IPS DF 4.7 (cell line): ENCODE data around the gene TMEM114.

ENCODE experiments used
- DNase-seq: peaks from one replicate; pipeline ENCODE4 v3.0.0-alpha.2; 2013; ENCODE audit warnings: low spot score; ENCODE audit errors: extremely low read depth

The TMEM114 gene

DNA sequence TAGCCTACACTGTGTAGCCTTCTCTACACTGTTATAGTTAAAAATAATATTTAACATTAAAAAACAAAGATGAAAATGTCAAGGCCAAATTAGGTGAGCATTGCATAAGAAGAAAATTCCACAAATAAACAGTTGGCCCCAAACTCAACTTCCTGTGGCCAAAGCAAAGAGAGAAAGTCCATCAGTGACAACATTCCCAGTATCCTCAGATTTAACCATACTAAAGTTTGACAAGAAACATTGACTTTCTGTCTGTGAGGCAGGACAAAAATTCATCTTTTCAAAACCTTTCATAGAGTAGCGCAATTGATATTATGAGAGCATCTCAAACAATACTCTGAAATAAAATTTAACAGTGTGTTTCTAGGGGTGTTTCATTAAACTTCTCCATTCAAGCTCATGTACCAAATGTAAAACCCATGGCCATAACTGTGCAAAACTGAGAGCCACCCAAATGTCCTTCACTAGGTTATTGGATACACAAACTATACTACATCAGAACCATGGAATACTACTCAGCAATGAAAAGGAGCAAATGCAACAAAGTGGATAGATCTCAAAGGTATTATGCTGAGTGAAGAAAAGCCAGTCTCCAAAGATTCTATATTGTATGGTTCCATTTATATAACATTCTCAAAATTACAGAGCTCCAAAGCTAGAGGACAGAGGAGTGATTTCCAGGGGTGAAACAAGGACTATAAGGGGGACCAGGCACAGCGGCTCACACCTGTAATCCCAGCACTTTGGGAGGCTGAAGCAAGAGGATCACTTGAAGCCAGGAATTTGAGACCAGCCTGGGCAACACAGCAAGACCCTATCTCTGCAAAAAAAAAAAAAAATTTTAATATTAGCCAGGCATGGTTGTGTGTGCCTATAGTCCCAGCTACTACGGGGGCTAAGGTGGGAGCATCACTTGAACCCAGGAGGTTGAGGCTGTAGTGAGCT lies 38.7 kb downstream of the TMEM114 start:
- DNase-seq = no peak

DNA sequence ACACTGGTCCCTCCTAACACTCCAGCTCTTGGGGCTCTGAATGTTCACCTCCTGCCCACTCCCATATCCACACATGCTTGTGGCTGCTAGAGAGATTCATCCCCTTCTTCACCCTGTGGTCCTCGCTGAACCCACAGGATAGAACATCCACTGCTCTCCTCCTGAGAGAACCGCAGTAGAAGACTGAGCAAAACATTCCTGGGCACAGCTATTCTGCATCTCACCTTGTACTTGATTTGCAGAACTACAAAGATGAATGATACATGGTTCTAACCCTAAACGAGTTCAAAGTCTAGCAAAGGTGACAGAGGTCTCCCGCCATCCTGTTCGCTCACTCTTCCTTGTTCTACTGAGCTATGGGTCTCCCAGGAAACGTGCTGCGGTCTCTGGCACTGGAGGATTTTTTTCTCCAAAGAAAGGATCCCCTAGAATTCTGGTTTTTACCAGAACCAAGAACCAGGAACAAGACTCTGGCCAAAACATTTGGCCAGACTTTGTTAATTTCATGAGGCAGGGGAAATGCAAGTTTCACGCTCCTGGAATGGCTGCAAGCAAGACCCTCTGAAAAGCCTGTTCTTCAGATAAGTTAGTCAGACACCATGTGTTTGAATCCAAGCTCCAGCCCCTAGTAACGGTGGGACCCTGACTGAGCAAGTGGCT lies 39.5 kb downstream of the TMEM114 start:
- no peak for DNase-seq

- no peak for DNase-seq
These were observed 40.4 kb downstream of the TMEM114 start for GRCh38 chr16:8549843-8550412.

DNA sequence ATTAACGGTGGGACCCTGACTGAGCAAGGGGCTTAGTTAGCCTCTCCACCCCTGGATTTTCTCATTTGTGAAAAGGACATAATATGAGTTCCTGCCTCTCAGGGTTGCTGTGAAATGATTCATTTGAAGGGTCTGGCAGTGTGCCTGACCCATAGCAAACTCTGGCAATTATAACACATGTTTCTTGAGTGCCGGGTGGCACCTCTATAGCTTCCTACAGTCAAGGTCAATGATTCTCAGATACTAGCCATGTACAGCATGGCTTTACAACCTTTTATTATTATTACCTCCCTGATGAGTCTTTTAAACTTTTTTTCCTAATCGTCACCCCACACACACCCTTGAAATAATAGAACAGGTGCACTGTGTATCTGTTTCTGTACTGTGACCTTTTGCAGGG lies 42.1 kb downstream of the TMEM114 start:
- DNase-seq = no peak

DNA sequence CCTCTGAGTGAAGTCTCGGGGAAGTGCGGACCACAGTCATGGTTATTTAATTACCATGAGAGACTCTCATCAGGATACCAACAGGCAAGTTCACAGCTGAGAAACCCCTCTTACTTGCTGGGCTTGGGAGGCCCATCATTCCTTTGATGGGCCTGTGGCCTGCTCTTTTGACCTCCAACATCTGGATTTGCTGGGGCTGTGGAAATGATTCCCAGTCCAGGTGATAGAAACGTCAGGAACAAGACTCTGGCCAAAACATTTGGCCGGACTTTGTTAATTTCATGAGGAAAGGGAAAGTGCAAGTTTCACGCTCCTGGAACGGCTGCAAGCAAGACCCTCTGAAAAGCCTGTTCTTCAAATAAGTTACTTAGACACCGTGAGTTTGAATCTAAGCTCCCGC lies 42.5 kb downstream of the TMEM114 start:
- DNase-seq = no peak

GRCh38 chr16:8544406-8544805 lies 45.9 kb downstream of the TMEM114 start:
- DNase-seq = no peak

GRCh38 chr16:8543258-8543657 lies 47.1 kb downstream of the TMEM114 start:
- DNase-seq = no peak

- DNase-seq = no peak
These were observed 47.9 kb downstream of the TMEM114 start for GRCh38 chr16:8542393-8542792.

GRCh38 chr16:8541868-8542267 lies 48.4 kb downstream of the TMEM114 start:
- no peak for DNase-seq

DNA sequence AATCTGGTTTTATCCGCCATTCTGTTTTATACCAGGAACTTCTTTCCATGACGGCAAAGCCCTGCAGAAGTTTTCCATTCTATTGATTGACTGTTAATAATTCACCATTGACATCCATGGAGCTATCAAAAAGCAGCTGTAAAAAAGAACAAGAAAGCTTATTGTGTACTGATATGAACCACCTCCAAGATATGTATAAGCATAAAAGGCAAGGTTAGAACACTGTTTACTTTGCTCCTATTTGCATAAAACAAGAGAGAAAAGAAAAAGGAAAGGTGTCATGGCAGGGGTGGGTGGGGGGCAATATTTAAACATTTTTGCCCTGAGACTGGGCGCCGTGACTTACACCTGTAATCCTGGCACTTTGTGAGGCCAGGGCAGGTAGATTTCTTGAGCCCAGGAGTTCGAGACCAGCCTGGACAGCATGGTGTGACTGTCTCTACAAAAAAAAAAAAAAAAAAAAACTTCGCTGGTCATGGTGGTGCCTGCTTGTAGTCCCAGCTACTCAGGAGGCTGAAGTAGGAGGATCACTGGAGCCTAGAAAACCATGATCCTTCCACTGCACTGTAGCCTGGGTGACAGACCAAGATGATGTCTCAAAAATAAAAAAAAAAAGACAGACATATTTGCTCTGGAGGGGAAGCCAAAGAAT lies 52.5 kb downstream of the TMEM114 start:
- no peak for DNase-seq

GRCh38 chr16:8533509-8533908 lies 56.8 kb downstream of the TMEM114 start:
- DNase-seq = no peak

DNA sequence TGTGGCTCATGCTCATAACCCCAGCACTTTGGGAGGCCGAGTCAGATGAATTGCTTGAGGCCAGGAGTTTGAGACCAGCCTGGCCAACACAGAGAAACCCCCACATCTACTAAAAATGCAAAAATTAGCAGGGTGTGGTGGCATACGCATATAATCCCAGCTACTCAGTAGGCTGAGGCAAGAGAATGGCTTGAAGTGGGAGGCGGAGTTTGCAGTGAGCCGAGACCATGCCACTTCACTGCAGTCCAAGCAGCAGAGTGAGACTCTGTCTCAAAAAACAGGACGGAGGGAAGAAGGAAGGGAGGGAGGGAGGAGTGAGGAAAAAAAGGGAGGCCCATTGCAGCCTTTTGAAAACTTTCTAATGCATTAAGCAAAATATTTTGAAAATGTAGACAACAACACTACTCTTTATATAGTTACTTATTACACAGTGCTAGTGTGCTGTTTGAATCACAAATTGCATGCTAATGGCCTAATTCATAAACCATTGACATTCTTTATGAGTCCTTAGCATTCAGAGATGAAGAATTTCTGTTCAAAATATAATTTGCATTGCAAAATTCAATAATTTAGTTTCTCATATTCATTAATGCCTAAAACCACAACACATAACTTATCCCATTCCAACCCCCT lies 59.4 kb downstream of the TMEM114 start:
- DNase-seq = no peak

GRCh38 chr16:8528471-8528870 lies 61.8 kb downstream of the TMEM114 start:
- no peak for DNase-seq

DNA sequence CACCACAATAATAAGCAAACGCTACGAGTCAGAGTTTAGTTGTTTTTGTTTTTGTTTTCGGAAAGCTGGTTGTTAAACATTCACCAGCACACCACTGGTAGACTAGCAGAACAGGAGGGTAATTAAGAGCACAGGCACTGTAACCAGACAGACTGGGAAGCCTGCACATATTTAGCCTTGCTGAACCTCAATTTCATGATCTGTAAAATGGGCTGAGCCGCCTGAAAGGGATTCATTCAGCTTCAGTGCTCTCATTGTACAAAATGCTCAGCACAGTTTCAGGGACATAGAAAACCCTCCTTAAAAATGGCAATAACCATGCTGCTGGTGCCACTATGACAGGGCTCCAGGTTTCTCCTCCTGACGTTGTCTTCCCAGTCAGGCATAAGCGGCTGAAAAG lies 66.4 kb downstream of the TMEM114 start:
- DNase-seq = no peak

DNA sequence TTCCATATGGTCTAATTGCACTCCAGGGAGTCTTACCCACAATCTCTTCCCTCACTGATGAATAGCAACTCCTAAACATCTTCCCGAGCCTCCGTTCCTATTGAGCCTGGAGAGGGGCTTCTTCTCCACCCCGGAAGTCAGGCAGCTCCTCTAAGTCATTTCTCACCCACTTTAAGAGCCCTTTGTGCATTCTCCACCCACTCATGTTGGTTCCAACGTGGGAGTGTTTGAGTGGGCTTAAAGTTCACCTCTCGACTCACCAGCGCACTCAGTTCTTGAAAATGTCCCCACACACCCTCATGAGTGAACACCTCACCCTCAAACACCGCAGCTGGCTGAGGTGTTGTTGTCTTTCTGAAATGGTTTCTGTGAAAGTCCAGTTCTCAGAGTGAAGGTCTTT lies 67.6 kb downstream of the TMEM114 start:
- DNase-seq = no peak

- DNase-seq = no peak
These were observed 70.7 kb downstream of the TMEM114 start for GRCh38 chr16:8519643-8520042.
